Stomach smooth muscle (tissue), 2 donors: ENCODE measurements around the gene ATF2.
"Not testable (repeated sequence)": the region's sequence is repeated elsewhere in the genome, so short reads cannot be mapped to it uniquely, and the experiment has no call there.

Experiments
- H3K27ac ChIP-seq: one replicate; pipeline ENCODE4 v1.7.0; 2013; ENCODE audit warnings: mild to moderate bottlenecking, low read length, inconsistent platforms
- H3K27me3 ChIP-seq, 2 donors: one replicate each; pipeline ENCODE4 v1.7.0; 2013; ENCODE audit warnings: low read length in 2 of 2; ENCODE audit not compliant: insufficient read depth in 2 of 2, control insufficient read depth in 1 of 2
- H3K36me3 ChIP-seq, 2 donors: one replicate each; pipeline ENCODE4 v1.7.0; 2013; ENCODE audit warnings: low read length in 2 of 2; ENCODE audit not compliant: control insufficient read depth in 2 of 2, insufficient read depth in 2 of 2
- H3K4me1 ChIP-seq: one replicate; pipeline ENCODE4 v1.7.0; 2013; ENCODE audit warnings: low read length; ENCODE audit not compliant: control insufficient read depth, insufficient read depth
- H3K4me3 ChIP-seq, 2 donors: one replicate each; pipeline ENCODE4 v1.7.0; 2013; ENCODE audit warnings: low read length in 2 of 2
- H3K9ac ChIP-seq, 2 donors: one replicate each; pipeline ENCODE4 v1.7.0; 2013; ENCODE audit warnings: low read length in 2 of 2, mild to moderate bottlenecking in 1 of 2
- H3K9me3 ChIP-seq, 2 donors: one replicate each; pipeline ENCODE4 v1.7.0; 2013; ENCODE audit warnings: low read length in 2 of 2; ENCODE audit not compliant: control insufficient read depth in 2 of 2
- donor health status: healthy.
- donor health status: Pancreatic carcinoma.

ATF2 gene

GRCh38 chr2:175136334-175137215 is 31.4 kb downstream of the ATF2 start:
- Histone ChIP-seq H3K36me3 (peaks cover 0 to 3% of the 10 kb centered on the region in 2 donors), H3K27ac (no peak overlapping the region)

GRCh38 chr2:175135862-175136261 is 32.1 kb downstream of the ATF2 start:
- no peaks in the 10 kb centered on the region for H3K9me3 ChIP-seq
- H3K4me3 ChIP-seq = no peak overlapping the region
- no peak overlapping the region for H3K9ac ChIP-seq
- H3K36me3 ChIP-seq = peaks cover 0 to 3% of the 10 kb centered on the region in 2 donors
- H3K4me1 ChIP-seq = no peaks in the 10 kb centered on the region
- H3K27ac ChIP-seq = no peak overlapping the region
- H3K27me3 ChIP-seq = no peaks in the 10 kb centered on the region

More at GRCh38 chr2:175136334-175137215, 31.4 kb downstream of the ATF2 start:
- Histone ChIP-seq H3K9me3 (no peaks in the 10 kb centered on the region), H3K4me3 (no peak overlapping the region), H3K9ac (no peak overlapping the region), H3K4me1 (no peaks in the 10 kb centered on the region), H3K27me3 (no peaks in the 10 kb centered on the region)

- no peak overlapping the region for H3K9ac ChIP-seq
- no peak overlapping the region for H3K27ac ChIP-seq
- H3K4me3 ChIP-seq = no peak overlapping the region
- H3K36me3 ChIP-seq = peaks cover 0 to 3% of the 10 kb centered on the region in 2 donors
- H3K27me3 ChIP-seq = no peaks in the 10 kb centered on the region
- no peaks in the 10 kb centered on the region for H3K9me3 ChIP-seq
- no peaks in the 10 kb centered on the region for H3K4me1 ChIP-seq
Measured at GRCh38 chr2:175135177-175135576, 32.8 kb downstream of the ATF2 start.

GRCh38 chr2:175131252-175131651 is 36.8 kb downstream of the ATF2 start:
- H3K4me3 ChIP-seq = no peak overlapping the region
- no peaks in the 10 kb centered on the region for H3K4me1 ChIP-seq
- no peaks in the 10 kb centered on the region for H3K9me3 ChIP-seq
- H3K27ac ChIP-seq = no peak overlapping the region
- H3K9ac ChIP-seq = no peak overlapping the region
- no peaks in the 10 kb centered on the region for H3K27me3 ChIP-seq
- H3K36me3 ChIP-seq = peaks cover 2 to 3% of the 10 kb centered on the region in 2 donors

- Histone ChIP-seq H3K36me3 (peaks cover 0 to 2% of the 10 kb centered on the region in 2 donors), H3K9ac (no peak overlapping the region), H3K4me3 (no peak overlapping the region), H3K27me3 (no peaks in the 10 kb centered on the region), H3K4me1 (no peaks in the 10 kb centered on the region), H3K9me3 (no peaks in the 10 kb centered on the region), H3K27ac (no peak overlapping the region)
Measured at GRCh38 chr2:175126661-175127060, 41.3 kb downstream of the ATF2 start.

GRCh38 chr2:175123254-175123653 is 44.7 kb downstream of the ATF2 start:
- Histone ChIP-seq H3K27me3 (no peaks in the 10 kb centered on the region), H3K4me3 (no peak overlapping the region), H3K4me1 (no peaks in the 10 kb centered on the region), H3K9me3 (no peaks in the 10 kb centered on the region), H3K36me3 (peaks cover 2% of the 10 kb centered on the region in 2 donors), H3K27ac (no peak overlapping the region), H3K9ac (no peak overlapping the region)

GRCh38 chr2:175111200-175111657 is 56.8 kb downstream of the ATF2 start:
- Histone ChIP-seq H3K27me3 (no peaks in the 10 kb centered on the region), H3K4me1 (no peaks in the 10 kb centered on the region), H3K36me3 (peaks cover 4 to 25% of the 10 kb centered on the region in 2 donors), H3K9me3 (no peaks in the 10 kb centered on the region), H3K9ac (no peak overlapping the region), H3K27ac (no peak overlapping the region), H3K4me3 (no peak overlapping the region)

GRCh38 chr2:175108091-175108490 is 59.9 kb downstream of the ATF2 start:
- H3K27me3 ChIP-seq, H3K4me1 ChIP-seq, H3K4me3 ChIP-seq, H3K27ac ChIP-seq, H3K36me3 ChIP-seq, H3K9me3 ChIP-seq, H3K9ac ChIP-seq: not testable (repeated sequence)

- no peak overlapping the region for H3K27ac ChIP-seq
- H3K9me3 ChIP-seq = no peaks in the 10 kb centered on the region
- H3K36me3 ChIP-seq = peaks cover 3 to 4% of the 10 kb centered on the region in 2 donors
- no peak overlapping the region for H3K9ac ChIP-seq
- H3K4me1 ChIP-seq = no peaks in the 10 kb centered on the region
- H3K4me3 ChIP-seq = no peak overlapping the region
- no peaks in the 10 kb centered on the region for H3K27me3 ChIP-seq
Measured at GRCh38 chr2:175107146-175107545, 60.9 kb downstream of the ATF2 start.

- Histone ChIP-seq H3K27ac (no peak overlapping the region), H3K27me3 (no peaks in the 10 kb centered on the region)
Measured at GRCh38 chr2:175103191-175103590, 64.8 kb downstream of the ATF2 start.

GRCh38 chr2:175101514-175101913 is 66.5 kb downstream of the ATF2 start:
- Histone ChIP-seq H3K4me3 (no peak overlapping the region), H3K4me1 (no peaks in the 10 kb centered on the region), H3K9me3 (no peaks in the 10 kb centered on the region), H3K27ac (no peak overlapping the region), H3K36me3 (peaks cover 8 to 9% of the 10 kb centered on the region in 2 donors), H3K27me3 (no peaks in the 10 kb centered on the region), H3K9ac (no peak overlapping the region)

More at GRCh38 chr2:175103191-175103590, 64.8 kb downstream of the ATF2 start:
- Histone ChIP-seq H3K9ac (no peak overlapping the region), H3K36me3 (peaks cover 4 to 6% of the 10 kb centered on the region in 2 donors), H3K4me1 (no peaks in the 10 kb centered on the region), H3K4me3 (no peak overlapping the region), H3K9me3 (no peaks in the 10 kb centered on the region)
